H7 (cell line): ENCODE data around the gene PHIP. TPM values are rescaled to one million over a fixed set of nuclear protein-coding genes. Genes with fewer than 3 reads are reported as not detected.

Experiments used
- DNase-seq: peaks from one replicate; pipeline ENCODE4 v3.0.0; 2012
- H3K27me3 ChIP-seq: 2 replicates; pipeline ENCODE4 v1.6.0; 2011; ENCODE audit warnings: mild to moderate bottlenecking, low read length; ENCODE audit not compliant: control insufficient read depth, insufficient read depth
- H3K36me3 ChIP-seq: replicated peaks from 2 replicates; pipeline ENCODE4 v1.5.1; 2011; ENCODE audit warnings: low read length; ENCODE audit not compliant: control insufficient read depth, insufficient read depth
- H3K4me3 ChIP-seq: 2 replicates; pipeline ENCODE4 v1.5.1; 2011; ENCODE audit warnings: low read depth, mild to moderate bottlenecking, control low read depth, low read length, moderate library complexity; ENCODE audit not compliant: insufficient read depth
- total RNA-seq: library from RNA; depleted of rRNA; stranded (reverse); fragments of >200 nt; shearing (Covaris generic); gene quantifications from 2 replicates; pipeline ENCODE4 v1.2.3, GENCODE V29; 2014

Gene PHIP
- total RNA-seq, 1 experiment from 2014 or later: 24.4 TPM

DNA sequence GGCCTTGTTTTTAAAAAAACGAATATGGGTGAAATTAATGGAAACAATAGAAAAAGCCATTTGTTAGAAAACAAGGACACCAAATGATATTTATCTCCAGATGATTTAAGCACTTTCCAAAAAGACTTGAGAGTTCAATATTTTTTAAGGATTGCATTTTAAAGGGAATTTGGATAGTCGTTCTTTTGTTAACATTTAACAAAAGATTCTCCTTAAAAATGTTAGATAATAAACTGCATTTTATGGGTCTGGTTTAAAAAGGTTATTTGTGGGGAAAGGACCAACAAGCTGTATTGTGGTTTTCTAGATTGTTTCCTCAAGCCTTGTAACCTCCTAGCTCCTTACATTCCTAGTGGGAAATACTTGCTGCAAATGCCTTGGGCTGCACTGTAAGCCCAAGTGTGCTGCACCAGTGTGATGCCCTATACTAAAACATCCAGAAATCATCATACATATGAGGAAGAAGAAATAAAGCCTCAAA, 1.5 kb upstream of the PHIP start:
- Histone ChIP-seq H3K36me3 (no peaks in the 10 kb centered on the region), H3K27me3 (no peaks in the 10 kb centered on the region), H3K4me3 (no peak overlapping the region)
- DNase-seq: peak; percentile 8

DNA sequence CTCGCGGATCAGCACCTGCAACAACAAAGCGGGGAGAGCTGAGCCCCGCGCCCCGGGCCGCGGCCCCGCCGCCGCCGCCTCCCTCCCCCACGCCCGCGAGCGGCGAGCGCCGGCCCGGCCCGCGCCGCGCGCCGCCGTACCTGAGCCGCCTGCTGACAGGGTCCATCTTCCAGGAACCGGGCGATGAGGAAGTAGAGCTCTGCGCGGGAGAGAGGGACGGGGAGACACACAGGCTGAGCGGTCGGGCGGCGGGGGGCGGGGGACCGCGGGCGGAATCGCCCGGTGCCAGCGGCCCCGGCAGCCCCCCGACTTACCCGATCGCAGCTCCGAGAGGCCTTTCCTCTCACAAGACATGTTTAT, 359 bp downstream of the PHIP start:
- DNase-seq: peak; percentile 66
- H3K4me3 ChIP-seq: peak overlapping the region; percentile 89
- H3K36me3 ChIP-seq: no peaks in the 10 kb centered on the region
- H3K27me3 ChIP-seq: no peaks in the 10 kb centered on the region

- H3K36me3 ChIP-seq: no peaks in the 10 kb centered on the region
- peak overlapping the region; percentile 89 for H3K4me3 ChIP-seq
- DNase-seq: peak; percentile 86
- H3K27me3 ChIP-seq: no peaks in the 10 kb centered on the region
Observed at GRCh38 chr6:79076782-79077641, 1.0 kb downstream of the PHIP start.

GRCh38 chr6:79076160-79076559, 1.9 kb downstream of the PHIP start:
- Histone ChIP-seq H3K27me3 (no peaks in the 10 kb centered on the region), H3K36me3 (no peaks in the 10 kb centered on the region), H3K4me3 (peak overlapping the region; percentile 89; the same call in 1 of the 2 replicates)
- DNase-seq: no peak

DNA sequence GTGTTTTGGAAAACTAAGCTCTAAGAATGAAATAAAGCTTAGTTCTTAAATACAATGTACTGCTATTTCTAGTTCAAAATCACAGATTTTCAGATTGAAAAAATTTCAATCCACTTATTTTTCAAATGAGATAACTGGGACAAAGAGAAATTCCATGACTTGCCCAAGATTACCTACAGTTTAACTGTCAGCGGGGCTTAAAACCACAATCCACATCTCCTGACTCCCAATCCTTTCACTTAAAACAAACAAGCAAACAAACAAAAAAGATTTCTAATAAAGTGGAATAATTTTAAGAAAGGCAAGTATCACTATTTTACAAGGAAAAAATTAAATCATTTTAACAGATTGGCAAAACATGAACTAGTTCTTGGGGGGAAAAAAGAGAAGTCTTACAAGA, 4.2 kb downstream of the PHIP start:
- H3K4me3 ChIP-seq: no peak overlapping the region
- H3K27me3 ChIP-seq: no peaks in the 10 kb centered on the region
- H3K36me3 ChIP-seq: peaks cover 1% of the 10 kb centered on the region
- no peak for DNase-seq

DNA sequence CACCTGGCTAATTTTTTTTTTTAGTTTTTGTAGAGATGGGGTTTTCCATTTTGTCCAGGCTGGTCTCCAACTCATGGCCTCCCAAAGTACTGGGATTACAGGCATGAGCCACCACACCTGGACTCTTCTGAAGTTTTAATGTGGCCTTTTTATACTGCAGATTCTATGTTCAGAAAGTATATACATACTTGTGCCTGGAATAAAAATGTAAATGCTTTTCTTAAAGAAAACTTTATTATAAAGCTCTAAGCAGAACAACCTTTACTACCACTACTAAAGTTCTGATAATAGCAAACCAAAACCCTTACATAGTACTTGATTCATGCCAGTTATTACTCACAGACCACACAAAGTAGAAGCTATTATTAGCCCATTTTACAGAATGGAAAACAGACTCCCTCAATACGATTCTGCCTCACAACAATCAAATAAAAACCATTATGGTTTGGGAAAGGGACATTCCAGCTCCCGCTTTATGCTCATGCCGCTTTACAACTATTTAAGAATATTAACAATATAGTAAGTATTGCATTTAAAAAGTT, 5.3 kb downstream of the PHIP start:
- Histone ChIP-seq H3K4me3 (no peak overlapping the region), H3K27me3 (no peaks in the 10 kb centered on the region), H3K36me3 (peaks cover 1% of the 10 kb centered on the region)
- DNase-seq: no peak

DNA sequence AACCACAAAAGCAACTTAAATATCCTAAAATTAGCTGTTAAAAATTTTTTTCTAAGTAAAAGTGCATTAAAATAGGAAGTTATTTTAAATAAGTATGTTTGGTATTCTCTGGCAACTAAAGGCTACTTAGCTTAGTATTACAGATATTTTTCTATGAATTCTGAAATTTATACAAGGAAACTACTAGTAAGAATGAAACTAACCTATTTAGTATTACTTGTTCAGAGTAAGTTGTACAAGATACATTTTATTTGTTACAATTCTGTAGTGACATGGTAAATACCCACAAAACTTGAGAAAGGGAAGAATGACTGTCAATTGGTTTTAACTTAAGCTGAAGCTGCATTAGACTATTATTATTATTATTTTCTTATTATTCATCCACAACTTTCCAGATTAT, 6.5 kb downstream of the PHIP start:
- DNase-seq: no peak
- peaks cover 1% of the 10 kb centered on the region for H3K36me3 ChIP-seq

GRCh38 chr6:79070206-79070825, 7.7 kb downstream of the PHIP start:
- Histone ChIP-seq H3K36me3 (peaks cover 1% of the 10 kb centered on the region), H3K27me3 (no peaks in the 10 kb centered on the region), H3K4me3 (no peak overlapping the region)
- DNase-seq: no peak

More for the DNA sequence above, 6.5 kb downstream of the PHIP start:
- Histone ChIP-seq H3K4me3 (no peak overlapping the region), H3K27me3 (no peaks in the 10 kb centered on the region)

DNA sequence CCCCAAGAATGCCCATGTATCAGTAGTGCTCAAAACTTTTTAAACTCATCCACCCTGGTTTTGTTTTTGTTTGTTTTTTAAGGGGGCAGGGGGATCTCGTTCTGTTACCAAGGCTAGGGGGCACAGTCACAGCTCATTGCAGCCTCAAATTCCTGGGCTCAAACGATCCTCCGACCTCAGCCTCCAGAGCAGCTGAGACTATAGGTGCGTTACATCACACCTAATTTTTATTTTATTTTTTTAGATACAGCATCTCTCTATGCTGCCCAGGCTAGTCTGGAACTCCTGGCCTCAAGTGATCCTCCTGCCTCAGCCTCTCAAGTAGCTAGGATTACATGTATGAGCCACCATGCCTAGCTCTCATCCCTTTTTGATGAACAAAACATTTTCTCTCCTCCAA, 11.2 kb downstream of the PHIP start:
- H3K4me3 ChIP-seq: no peak overlapping the region
- peaks cover 1% of the 10 kb centered on the region for H3K36me3 ChIP-seq
- no peaks in the 10 kb centered on the region for H3K27me3 ChIP-seq
- no peak for DNase-seq

GRCh38 chr6:79066330-79066729, 11.7 kb downstream of the PHIP start:
- H3K4me3 ChIP-seq: no peak overlapping the region
- H3K36me3 ChIP-seq: peaks cover 1% of the 10 kb centered on the region
- H3K27me3 ChIP-seq: no peaks in the 10 kb centered on the region
- DNase-seq: no peak

- no peak for DNase-seq
- Histone ChIP-seq H3K27me3 (no peaks in the 10 kb centered on the region), H3K36me3 (peaks cover 4% of the 10 kb centered on the region; the same call in 1 of the 2 replicates), H3K4me3 (no peak overlapping the region)
Observed at GRCh38 chr6:79065232-79065631, 12.8 kb downstream of the PHIP start.

DNA sequence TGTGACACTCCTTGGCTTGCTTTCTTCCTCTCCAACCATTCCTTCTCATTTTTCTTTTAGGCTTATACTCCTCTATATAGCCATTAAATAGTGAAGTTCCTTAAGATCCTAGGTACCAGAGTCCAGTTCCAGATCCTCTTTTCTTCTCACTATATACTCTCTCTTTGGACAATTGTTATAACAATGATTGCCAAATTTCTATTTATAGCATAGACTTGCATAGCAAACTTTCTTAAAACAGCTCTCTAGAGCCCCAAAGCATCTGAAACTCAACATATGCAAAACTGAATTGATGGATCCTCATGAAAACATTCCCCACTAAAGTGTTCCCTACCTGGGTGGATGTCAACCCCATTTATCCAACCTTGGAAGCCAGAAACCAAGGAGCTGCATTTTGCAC, 13.4 kb downstream of the PHIP start:
- DNase-seq: no peak
- Histone ChIP-seq H3K36me3 (peaks cover 8% of the 10 kb centered on the region), H3K4me3 (no peak overlapping the region), H3K27me3 (no peaks in the 10 kb centered on the region)

DNA sequence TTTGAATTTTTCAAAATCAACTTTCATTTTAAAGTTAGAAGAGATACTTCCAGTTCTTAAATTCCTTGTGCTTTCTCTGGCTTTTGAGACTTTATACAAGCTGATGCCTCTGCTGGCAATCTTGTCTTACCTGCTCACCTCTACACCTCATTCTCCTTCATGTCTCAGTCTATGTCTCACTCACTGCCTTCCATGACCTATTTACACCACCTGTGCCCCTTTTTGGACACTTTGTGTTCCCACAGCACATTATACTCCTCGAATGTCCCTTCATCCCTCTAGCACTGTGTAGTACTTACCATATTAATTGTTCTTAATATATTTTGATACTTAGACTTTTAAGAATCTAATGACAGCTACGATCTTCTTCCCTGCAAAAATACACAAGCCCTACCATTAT, 15.3 kb downstream of the PHIP start:
- DNase-seq: no peak
- Histone ChIP-seq H3K4me3 (no peak overlapping the region), H3K27me3 (no peaks in the 10 kb centered on the region), H3K36me3 (peaks cover 11% of the 10 kb centered on the region)

DNA sequence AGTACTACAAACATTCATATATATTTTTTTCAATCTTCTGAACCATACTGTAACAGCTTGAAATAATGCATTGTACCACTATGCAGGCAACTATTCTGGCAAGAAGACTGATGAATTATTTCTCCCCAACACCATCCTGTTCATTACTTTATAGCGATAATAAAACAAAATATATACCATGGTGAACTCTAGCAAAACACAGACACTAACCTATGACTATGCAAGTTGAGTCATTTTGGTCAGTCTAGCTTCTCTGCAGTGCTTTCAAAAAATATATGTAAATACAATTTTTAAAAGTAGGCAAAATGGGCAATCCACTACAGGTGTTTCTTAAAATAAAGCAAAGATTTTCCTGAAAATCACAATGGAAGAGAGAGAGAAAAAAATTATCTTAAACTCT, 20.3 kb downstream of the PHIP start:
- H3K36me3 ChIP-seq: peaks cover 15% of the 10 kb centered on the region
- no peaks in the 10 kb centered on the region for H3K27me3 ChIP-seq
- H3K4me3 ChIP-seq: no peak overlapping the region
- no peak for DNase-seq

DNA sequence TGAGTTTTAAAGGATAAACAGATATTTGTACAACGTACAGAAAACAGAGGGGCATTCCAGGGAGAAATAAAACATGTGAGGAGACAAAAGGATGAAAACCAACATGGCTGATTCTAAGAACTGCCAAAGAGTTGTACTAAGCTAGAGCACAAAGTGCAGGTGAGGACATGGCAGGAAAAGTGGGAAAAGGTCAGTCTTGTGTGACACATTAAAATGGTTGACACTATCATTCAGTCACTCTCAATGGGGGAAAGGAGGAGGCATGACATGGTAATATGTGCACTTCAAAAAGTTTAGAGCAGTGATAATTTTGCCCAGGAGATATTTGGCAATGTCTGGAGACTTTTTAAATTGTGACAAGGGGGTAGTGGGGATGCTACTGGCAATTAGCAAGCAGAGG, 21.8 kb downstream of the PHIP start:
- Histone ChIP-seq H3K27me3 (no peaks in the 10 kb centered on the region), H3K4me3 (no peak overlapping the region), H3K36me3 (peaks cover 15% of the 10 kb centered on the region)
- no peak for DNase-seq
